GM21390 (cell line): Measurements from ENCODE around the gene STAC2.

ENCODE experiments used
- ATAC-seq: cut with Tn5 transposase; IDR thresholded peaks from one replicate; pipeline ENCODE4 v1.9.1; 2021; ENCODE audit not compliant: unreplicated experiment

Gene STAC2

DNA sequence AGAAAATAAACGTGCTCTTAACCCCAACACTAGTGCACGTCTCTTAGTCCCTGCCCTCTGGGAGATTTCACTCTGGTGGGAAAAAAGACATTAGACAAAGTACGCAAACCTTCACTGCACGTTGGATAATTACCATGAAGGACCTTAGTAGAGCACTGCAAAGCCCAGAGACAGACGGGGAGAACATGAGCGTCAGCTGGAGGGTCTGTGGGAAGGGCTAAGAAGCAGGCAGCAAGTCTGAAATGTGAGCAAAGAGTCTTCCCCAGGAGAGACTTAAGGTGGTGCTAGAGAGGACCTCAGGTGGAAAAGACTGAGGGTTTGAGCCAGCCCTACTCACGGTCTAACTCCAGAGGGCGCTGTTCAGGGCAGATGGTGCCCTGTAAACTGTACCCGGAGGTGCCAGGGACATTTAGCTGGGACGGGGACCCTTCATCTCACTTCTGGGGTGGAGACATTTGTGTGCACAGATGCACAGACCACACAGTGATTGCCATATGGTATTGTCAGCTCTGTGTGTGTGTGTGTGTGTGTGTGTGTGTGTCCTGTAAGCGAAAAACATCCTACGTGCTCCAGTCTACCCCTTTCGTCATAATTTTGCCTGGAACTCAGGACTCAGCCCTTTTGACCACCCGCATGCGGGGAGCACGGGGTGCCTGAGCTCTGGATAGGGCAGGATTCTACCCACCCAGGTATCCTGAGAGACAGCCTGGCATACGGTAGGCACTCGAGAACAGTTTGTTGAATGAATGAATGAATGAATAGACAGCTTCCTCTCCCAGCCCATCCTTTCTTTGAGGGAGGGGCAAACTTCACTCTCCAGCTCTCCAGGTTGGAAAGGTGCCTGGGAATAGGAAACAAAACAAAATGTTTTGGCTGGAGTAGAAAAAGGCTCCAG, 10.1 kb upstream of the STAC2 start:
- no peak for ATAC-seq

- no peak for ATAC-seq
These were observed 6.1 kb upstream of the STAC2 start for GRCh38 chr17:39231591-39232551.

DNA sequence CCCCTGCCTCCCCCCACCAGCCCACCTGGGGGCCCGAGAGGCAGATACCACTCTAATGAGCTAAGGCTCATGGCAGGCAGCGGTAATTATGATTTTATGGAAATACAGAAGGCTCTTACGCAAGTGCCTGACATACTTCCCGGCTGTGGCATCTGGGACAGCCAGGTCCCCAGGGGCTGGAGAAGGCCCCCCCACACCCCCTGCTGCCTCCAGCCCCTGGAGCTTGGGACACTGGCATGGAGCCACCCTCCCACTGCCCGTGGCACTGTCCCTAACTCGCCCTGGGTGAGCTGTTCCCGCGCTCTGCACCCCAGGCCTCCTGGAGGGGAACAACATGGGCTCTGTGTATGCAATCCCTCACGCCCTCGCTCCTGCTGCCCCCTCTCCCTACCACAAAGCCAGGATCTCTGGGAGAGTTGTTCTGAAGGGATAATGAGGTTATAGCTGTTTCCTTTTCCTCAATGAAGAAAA, 5.4 kb upstream of the STAC2 start:
- ATAC-seq, result no peak

DNA sequence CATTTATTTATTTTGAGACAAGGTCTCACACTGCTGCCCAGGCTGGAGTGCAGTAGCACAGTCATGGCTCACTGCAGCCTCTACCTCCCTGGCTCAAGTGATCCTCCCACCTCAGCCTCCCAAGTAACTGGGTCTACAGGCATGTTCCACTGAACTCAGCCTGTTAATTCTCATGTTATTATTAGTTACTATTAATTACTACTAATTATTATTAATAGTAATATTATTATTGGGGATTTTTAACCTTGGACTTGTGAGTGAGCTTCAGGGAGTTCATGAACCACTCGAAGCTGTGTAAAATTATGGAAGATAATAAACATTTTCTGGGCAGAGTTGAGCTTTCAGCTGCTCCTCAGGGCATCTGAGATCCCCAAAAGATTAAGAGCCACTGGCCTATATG, 4.6 kb upstream of the STAC2 start:
- no peak for ATAC-seq

DNA sequence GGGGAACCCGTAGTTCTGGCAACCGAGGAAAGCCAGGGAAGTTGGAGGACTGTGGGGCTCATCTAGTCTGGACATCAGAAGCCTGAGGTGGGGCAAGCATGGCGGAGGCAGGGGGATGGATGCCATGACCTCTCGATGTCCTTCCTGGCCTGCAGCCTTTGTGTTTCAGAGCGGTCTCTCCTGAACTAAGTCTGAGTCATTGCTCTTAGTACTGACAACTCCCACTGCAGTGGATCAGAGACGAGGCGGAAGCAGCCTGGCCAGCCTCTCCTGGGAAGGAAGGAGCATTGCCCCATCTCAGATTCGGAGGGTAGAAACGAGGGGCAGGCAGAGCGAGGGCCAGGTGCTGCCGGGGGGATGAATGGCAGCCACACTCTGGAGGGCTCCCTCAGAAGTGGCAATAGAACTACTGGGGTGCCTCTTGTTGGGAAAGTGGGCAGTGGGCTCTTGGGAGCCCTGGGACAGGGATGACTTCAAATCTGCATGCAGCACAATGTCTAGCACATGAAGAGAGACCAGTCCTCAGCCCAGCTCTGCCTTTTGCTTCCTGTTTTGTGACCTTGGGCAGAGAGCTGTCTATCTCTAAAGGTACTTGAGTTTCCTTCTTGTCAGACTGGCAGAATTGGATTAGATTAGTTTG, 3.6 kb upstream of the STAC2 start:
- ATAC-seq, result no peak

DNA sequence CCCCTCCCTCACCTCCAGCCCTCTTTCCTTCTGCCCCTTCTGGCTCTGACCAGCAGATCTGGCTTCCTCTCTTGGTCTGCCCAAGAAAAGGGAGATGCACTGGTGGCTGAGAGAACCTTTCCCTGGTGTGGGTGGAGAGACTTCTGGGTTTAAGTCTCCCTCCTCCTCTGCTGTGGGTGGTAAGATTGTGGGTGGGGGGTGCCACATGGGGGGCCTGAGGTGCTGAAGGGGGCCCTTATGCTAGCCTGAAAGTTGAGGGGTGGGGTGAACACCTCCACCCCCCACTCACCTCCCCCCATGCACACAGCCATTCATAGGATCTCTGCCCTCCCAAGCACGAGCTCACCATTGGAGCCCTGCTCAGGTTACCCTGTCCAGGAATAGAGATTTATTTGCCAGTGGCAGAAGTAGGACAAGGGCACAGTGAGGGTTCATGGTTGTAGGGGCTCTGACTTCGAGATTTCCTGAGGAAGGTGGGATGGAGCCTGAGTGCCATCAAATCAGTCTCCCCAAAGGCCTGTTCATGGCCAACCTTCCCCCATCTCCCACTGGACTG, 1.7 kb upstream of the STAC2 start:
- ATAC-seq, result no peak

DNA sequence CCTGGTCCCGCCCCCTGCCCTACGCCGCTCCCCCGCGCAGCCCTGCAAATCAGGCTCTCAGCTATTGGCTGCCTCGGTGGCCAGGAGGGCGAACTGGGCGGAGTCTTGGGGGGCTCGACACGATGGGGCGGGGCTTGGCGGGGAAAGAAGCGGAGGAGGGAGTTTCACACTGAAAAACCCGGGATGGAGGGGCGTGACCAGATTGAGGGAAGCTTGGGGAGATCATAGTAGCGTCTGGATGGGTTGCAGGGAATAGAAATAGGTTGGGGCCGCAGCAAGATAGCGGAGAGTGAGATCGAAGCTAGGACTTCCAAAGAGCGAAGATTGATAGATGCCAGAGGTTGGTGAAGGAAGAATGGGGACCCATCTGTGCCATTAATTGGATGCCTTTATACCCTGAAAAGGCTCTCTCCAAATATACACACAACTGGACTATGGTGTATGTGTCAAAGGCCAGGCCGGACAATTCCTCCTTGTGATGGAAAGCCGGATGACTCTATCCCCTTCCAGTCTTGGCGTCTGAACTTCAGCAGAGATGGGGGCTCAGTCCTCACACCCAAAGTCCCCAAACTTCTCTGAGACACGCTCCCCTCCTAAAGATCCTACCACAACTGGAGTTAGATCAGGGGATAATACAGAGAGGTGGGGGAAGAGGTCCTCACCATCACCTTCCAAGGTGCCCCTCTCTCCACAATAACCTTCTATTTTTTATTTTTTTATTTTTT, 376 bp upstream of the STAC2 start:
- ATAC-seq, result no peak

DNA sequence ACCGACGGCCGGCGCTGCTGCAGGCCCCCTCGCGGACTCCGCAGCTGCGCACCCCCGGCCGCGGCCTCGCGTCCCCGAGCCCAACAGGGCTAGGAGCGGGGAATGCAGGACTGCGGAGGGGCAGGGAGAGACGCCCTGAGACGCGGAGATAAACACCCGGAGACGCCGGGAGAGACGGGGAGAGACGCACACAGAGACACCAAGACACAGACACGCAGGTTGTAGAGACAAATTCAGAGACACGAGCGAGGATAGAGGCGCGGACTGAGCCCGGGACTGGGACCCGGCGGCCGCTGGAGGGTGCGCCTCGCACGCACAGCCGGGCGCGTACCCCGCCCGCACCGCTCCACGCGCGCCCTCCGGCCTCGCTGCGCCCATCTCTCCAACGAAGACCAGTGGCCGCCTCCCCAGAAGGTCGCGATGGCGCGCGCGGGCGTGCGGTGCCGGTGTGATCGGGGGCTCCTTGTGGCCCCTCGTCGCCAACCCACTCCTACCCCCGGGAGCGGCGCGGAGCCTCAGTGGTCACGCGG, 902 bp downstream of the STAC2 start:
- no peak for ATAC-seq

- ATAC-seq, result no peak
These were observed 1.6 kb downstream of the STAC2 start for GRCh38 chr17:39223907-39224777.

- ATAC-seq, result no peak
These were observed 2.6 kb downstream of the STAC2 start for GRCh38 chr17:39222866-39223834.

- ATAC-seq, result no peak
These were observed 3.6 kb downstream of the STAC2 start for GRCh38 chr17:39222151-39222550.

DNA sequence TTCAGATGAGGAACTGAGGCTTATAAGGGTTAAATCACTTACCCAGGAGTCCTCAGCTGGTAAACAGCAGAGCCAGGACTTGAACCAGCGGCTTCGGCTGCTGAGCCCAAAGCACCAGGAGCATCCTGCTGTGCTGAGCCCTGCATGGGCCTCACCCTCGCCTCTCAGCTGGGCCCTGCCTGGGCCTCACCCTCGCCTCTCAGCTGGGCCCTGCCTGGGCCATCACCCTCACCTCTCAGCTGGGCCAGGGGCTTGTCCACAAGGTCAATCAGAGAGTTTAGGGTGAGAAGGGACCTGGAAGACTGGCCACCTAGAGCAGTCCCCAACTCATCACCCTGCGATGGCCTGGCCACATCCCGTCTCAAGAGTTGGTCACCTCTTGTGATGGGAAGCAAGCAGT, 4.2 kb downstream of the STAC2 start:
- ATAC-seq, result no peak

DNA sequence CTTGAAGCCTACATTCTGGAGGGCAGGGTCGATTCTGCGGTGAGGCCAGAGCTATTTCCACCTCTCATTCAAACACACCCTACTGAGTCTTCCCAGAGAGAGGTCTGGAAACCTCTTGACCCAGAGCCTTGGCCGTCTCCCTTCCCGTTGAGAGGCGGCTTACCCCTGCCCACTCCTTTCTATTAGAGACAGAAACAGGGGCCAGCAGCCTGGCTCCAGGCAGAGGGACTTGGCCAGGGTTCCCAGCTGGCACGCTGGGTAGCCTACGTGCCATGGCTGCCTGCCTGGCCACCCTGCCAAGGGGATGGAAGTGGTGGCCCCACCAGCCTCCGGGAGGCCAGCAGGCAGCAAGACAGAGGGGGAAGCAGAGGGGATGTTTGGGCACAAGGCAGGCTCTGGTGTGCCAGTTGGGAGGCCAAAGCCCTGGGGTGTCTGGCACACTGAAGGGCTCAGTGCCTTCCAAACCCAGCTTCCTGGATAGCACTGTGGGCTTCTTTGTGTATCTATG, 6.0 kb downstream of the STAC2 start:
- no peak for ATAC-seq

- ATAC-seq, result no peak
These were observed 6.8 kb downstream of the STAC2 start for GRCh38 chr17:39218906-39219305.

GRCh38 chr17:39217734-39218369, 7.9 kb downstream of the STAC2 start:
- no peak for ATAC-seq

- ATAC-seq, result no peak
These were observed 11.9 kb downstream of the STAC2 start for GRCh38 chr17:39213852-39214251.

DNA sequence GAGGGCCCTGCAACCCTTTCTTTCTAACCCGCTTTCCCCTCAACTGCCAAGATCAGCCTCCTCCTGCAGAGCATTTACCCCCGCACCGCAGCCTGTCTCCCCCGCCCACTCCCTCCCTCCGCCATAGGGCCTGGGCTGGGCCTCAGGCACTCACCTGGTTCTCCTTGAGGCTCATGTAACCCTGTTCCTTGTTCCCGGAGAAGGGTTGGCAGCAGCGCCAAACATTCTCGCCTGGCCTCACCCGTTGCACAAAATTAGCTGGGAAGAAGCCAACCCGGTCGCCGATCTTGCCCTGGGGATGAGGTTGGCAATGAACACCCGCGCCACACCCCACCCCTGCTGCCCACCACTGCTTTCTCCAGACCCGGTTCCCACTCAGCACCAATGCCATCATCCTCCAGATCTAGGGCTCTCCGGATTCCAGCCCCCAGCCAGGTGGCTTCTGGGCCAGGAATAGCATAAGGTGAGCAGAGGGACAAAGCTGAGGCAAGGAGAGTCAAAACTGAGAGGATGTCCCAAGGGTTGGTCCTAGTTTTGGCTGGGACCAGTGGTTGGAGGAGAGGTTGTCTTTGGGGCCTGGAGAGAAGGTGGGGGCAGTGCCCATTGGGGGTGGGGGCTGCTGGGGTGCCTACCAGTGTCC, 12.8 kb downstream of the STAC2 start:
- no peak for ATAC-seq
